LNCAP (cell line): ENCODE data around the gene ZNF662.

Source experiments
- TF ChIP-seq, protein P1 (sequence below): fragments of 450-650 bp; IDR thresholded peaks from 2 replicates; pipeline ENCODE4 v1.5.1; 2017; ENCODE audit warnings: mild to moderate bottlenecking

The ZNF662 gene

DNA sequence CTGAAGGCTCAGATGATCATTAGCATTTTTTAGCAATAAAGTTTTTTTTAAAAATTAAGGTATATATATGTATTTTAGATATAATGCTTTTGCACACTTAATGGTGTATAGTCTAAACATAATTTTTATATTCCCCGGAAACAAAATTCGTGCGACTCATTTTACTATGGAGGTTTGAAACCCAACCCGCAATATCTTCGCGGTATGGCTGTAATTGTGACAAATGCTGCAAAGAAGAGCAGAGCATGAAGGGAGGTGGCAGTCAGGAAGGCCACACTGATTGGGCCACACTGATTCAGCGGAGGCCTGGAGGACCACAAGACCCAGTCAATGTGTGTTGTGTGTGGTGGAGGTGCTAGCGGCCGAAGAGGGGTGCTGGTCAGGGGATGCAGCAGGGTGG is 25.8 kb upstream of the ZNF662 start:
- TF ChIP-seq, protein P1, sequence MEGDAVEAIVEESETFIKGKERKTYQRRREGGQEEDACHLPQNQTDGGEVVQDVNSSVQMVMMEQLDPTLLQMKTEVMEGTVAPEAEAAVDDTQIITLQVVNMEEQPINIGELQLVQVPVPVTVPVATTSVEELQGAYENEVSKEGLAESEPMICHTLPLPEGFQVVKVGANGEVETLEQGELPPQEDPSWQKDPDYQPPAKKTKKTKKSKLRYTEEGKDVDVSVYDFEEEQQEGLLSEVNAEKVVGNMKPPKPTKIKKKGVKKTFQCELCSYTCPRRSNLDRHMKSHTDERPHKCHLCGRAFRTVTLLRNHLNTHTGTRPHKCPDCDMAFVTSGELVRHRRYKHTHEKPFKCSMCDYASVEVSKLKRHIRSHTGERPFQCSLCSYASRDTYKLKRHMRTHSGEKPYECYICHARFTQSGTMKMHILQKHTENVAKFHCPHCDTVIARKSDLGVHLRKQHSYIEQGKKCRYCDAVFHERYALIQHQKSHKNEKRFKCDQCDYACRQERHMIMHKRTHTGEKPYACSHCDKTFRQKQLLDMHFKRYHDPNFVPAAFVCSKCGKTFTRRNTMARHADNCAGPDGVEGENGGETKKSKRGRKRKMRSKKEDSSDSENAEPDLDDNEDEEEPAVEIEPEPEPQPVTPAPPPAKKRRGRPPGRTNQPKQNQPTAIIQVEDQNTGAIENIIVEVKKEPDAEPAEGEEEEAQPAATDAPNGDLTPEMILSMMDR = no peak

DNA sequence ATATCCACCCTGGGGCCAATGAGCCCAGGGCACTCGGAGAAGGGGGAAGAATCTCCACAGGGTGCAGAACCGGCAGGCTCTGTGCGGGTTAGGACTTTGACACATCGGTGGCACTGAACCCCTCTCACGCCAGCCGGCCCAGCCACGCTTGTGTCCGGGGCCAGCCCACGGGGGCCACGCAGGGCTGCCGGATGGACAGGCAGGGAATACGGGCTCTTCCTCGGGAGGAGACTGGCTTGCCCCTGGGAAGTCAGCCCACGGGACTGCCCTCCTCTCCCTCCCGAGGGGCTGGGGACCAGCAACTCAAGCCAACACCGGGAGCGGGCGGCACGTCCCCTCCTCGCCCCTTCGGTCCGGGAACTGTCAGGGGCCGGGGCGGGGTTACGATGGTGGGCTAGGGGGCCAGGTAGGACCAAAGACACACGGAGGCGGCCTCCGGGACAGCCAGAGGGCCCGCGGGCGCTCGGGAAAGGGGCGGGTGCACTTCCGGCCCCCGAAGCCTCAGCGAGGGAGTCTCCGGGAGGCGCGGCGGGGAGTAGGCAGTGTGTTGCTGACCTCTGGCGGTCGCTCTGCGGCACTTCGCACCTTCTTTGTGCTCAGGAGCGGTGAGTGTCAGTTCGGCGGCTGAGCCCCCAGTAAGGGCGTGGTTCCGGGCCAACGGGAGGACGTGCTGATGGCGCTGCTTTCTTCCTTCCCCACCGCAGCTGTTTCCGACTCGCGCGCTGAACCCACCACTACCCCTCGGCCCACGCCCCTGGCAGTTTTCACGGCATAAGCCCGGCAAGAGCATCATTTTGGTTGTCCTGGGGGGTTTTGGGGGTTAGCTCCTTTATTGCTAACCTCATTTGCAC is 25.1 kb upstream of the ZNF662 start:
- TF ChIP-seq, protein P1 = peak; percentile 87

DNA sequence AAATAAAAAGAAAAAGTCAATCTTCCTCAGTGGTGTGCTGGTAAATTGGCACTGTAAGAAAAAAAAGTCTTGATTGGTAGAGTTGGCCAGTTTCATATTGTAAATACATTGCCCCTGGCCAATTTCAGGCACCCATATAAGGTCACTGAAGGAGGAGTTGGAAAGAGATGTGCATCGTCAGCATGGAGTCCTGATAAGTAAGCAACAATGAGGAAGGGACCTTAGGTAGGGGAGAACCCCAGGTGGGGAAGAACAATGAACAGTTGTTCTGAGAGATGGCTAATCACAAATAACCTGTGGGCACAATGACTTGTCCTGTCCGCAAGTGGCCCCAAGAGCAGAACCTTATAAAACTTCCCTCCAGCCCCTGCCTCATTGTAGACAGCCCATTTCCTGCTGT is 21.6 kb upstream of the ZNF662 start:
- TF ChIP-seq, protein P1 = no peak

DNA sequence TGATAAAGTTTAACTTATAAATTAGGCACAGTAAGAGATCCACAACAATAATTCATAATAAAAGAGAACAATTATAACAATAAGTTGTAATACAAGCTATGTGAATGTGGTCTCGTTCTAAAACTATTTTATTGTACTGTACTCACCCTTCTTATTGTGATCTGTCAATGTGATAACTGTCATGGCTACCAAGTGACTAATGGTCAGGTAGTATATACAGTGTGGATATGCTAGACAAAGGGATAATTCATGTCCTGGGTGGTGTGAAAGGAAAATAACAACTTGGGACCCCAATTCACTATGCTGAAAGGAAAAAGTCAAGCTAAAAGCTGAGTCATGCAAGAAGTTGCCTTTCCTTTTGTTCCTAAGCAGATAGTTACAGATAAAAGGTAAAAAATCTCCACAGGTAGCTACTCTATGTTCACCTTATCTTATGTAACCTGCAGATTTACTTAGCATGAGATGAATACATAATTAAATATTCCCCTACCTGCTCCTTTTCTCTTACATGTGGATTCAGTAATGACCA is 19.6 kb upstream of the ZNF662 start:
- TF ChIP-seq, protein P1 = no peak

DNA sequence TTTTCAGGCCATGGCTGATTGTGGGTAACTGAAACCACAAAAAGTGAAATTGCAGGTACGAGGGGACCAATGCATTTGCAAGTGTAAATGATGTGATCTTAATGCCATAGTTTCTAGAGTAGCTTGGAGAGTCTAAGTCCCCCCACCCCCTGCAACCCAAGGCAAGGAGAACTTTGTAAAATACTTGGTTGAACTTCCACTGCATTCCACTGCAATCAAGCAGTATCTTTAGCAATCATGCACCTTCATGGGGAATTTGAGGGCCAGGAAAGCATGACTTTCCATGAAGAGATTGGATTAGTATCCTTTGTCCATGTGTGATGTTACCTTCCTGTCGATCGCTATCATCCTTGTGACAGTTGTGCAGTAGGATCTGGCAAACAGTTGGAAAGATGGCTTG is 18.9 kb upstream of the ZNF662 start:
- TF ChIP-seq, protein P1 = no peak

DNA sequence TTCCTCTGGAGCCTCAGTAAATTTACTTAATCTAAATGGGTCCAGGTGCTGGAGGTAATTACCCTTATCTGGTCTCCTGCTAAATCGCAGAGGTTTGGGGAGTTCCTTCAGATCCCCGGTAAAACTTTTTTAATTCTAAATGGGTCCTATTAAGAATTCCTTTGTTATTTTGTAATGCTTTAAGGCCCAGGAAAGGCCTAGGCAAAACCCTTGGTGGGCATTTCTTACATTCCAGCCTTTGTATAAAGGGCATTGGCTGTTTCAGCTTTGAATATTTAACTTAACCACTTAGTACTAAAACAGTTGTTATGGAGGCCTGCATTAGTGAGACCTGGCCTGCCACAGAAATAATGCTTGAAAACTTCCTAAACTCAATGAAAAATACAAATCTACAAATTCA is 14.9 kb upstream of the ZNF662 start:
- TF ChIP-seq, protein P1 = no peak

DNA sequence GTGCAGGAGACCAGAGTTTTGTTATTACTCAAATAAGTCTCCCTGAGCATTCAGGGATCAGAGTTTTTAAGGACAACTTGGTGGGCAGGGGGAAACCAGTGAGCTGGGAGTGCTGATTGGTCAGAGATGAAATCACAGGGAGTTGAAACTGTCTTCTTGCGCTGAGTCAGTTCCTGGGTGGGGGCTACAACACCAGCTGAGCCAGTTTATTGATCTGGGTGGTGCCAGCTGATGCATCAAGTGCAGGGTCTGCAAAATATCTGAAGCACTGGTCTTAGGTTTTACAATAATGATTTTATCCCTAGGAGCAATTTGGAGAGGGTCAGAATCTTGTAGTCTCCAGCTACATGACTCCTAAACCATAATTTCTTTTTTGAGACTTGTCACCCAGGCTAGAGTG is 13.8 kb upstream of the ZNF662 start:
- TF ChIP-seq, protein P1 = no peak
